CD4-positive, alpha-beta memory T cell (primary cell): ENCODE data around the gene APAF1. TPM values are rescaled to one million over a fixed set of nuclear protein-coding genes. Genes with fewer than 3 reads are reported as not detected.

Experiments
- CTCF ChIA-PET: fragments of 350-600 bp; sonication (Branson Sonifier 250); formaldehyde crosslinking; loops from one replicate; lab custom pipeline; 2021; ENCODE audit warnings: inconsistent platforms; ENCODE audit not compliant: partially characterized antibody; lab: Charles Lee
- POLR2A ChIA-PET: fragments of 350-600 bp; sonication (Branson Sonifier 250); formaldehyde crosslinking; loops from one replicate; lab custom pipeline; 2021; ENCODE audit not compliant: partially characterized antibody; lab: Charles Lee
- DNase-seq, 5 donors: peaks; one replicate each; pipeline versions ENCODE4 v3.0.0 to v3.0.0-alpha.2; 2020 to 2022; ENCODE audit warnings: mixed read lengths in 1 of 5
- H3K27ac ChIP-seq: one replicate; pipeline ENCODE4 v1.7.0; 2013; ENCODE audit warnings: low read depth, low read length
- H3K27me3 ChIP-seq: 2 replicates; pipeline ENCODE4 v1.7.0; 2013; ENCODE audit warnings: mild to moderate bottlenecking, low read length, moderate library complexity; ENCODE audit not compliant: insufficient read depth
- H3K36me3 ChIP-seq: 2 replicates; pipeline ENCODE4 v1.7.0; 2013; ENCODE audit warnings: mild to moderate bottlenecking, low read length, moderate library complexity; ENCODE audit not compliant: insufficient read depth
- H3K4me1 ChIP-seq: 2 replicates; pipeline ENCODE4 v1.7.0; 2013; ENCODE audit warnings: mild to moderate bottlenecking, low read length, moderate library complexity; ENCODE audit not compliant: insufficient read depth
- H3K4me3 ChIP-seq, 2 donors: one replicate each; pipeline ENCODE4 v1.7.0; 2013; ENCODE audit warnings: low read length in 2 of 2, mild to moderate bottlenecking in 1 of 2
- H3K9me3 ChIP-seq, 2 donors: one replicate each; pipeline ENCODE4 v1.7.0; 2013; ENCODE audit warnings: low read length in 2 of 2, control low read depth in 1 of 2; ENCODE audit not compliant: control insufficient read depth in 1 of 2
- H3K27ac Mint-ChIP-seq, 7 donors: one replicate each; pipeline ENCODE4 v1.8.0; 2020 to 2021; ENCODE audit warnings: mixed read lengths in 7 of 7, mild to moderate bottlenecking in 6 of 7, inconsistent platforms in 3 of 7, moderate library complexity in 3 of 7
- H3K27me3 Mint-ChIP-seq, 2 donors: one replicate each; pipeline ENCODE4 v1.8.0; 2020 to 2021; ENCODE audit warnings: mixed read lengths in 2 of 2
- H3K36me3 Mint-ChIP-seq, 2 donors: one replicate each; pipeline ENCODE4 v1.8.0; 2020 to 2021; ENCODE audit warnings: mixed read lengths in 2 of 2, inconsistent platforms in 1 of 2, mild to moderate bottlenecking in 1 of 2
- H3K4me1 Mint-ChIP-seq, 4 donors: one replicate each; pipeline ENCODE4 v1.8.0; 2020 to 2021; ENCODE audit warnings: mixed read lengths in 4 of 4, mild to moderate bottlenecking in 1 of 4
- H3K4me3 Mint-ChIP-seq, 8 donors: one replicate each; pipeline ENCODE4 v1.8.0; 2020 to 2021; ENCODE audit warnings: mixed read lengths in 8 of 8, mild to moderate bottlenecking in 7 of 8, moderate library complexity in 6 of 8, inconsistent platforms in 3 of 8
- H3K9me3 Mint-ChIP-seq, 8 donors: one replicate each; pipeline ENCODE4 v1.8.0; 2020 to 2021; ENCODE audit warnings: mixed read lengths in 8 of 8, mild to moderate bottlenecking in 5 of 8, inconsistent platforms in 3 of 8, moderate library complexity in 1 of 8
- intact Hi-C: fragments of 100-400 bp; cut with micrococcal nuclease; formaldehyde crosslinking; loops from one replicate; pipeline ENCODE4 v1.15.1; 2023
- polyA plus RNA-seq, 2 donors: library from polyadenylated mRNA; unstranded; fragments of 300-500 nt; fragmentation: Illumina TruSeq; gene quantifications; one replicate each; pipeline ENCODE4 v1.2.3, GENCODE V29; 2021
- total RNA-seq, 2 experiments: library from RNA; stranded (reverse); gene quantifications; one replicate each; pipeline ENCODE4 v1.2.3, GENCODE V29; 2021

The APAF1 gene
- total and polyA plus RNA-seq, 4 experiments from 2014 or later: 5.3 to 32.2 (median 20.1) TPM

DNA sequence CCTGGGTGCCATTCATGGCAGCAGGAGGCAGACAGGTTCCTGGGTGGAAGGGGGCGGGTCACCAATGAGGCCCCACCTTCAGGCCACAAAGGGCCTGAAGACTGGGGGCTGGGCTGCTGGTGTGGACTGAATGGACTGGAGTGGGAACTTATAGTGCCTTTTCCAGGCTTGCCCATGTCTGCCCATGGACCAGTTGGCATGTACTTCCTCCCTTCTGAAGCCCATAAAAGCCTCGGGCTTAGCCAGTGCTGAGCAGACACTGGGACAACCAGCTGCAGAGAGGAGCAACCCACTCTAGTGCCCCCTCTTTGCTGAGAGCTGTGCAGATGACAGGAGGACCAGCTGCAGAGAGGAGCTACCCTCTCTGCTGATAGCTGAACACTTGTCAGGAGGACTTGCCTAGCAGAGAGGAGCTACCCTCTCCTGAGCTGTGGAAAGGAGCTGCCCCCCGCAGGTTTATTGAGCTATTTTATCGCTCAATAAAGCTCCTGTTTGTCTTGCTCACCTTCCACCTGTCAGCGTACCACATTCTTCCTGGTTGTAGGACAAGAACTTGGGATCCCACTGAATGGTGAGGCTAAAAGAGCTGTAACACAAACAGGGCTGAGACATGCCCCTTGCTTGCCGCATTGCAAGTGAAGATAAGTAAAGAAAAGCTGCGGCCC lies 34.0 kb downstream of the APAF1 start:
- no peak overlapping the region for H3K4me3 Mint-ChIP-seq
- H3K27ac Mint-ChIP-seq: peak overlapping the region in 1 of 7 donors; percentile 29
- H3K36me3 Mint-ChIP-seq: peaks cover 43 to 58% of the 10 kb centered on the region in 2 donors
- Histone ChIP-seq H3K9me3 (no peaks in the 10 kb centered on the region), H3K36me3 (peaks cover 36% of the 10 kb centered on the region), H3K4me3 (no peak overlapping the region), H3K27me3 (no peaks in the 10 kb centered on the region), H3K27ac (no peak overlapping the region), H3K4me1 (no peaks in the 10 kb centered on the region)
- no peaks in the 10 kb centered on the region for H3K9me3 Mint-ChIP-seq
- H3K4me1 Mint-ChIP-seq: peaks cover 0 to 5% (median 0%) of the 10 kb centered on the region in 4 donors
- POLR2A ChIA-PET: no interaction called here
- no peak for DNase-seq
- H3K27me3 Mint-ChIP-seq: no peaks in the 10 kb centered on the region
- intact Hi-C loops: no loop called here
- CTCF ChIA-PET: interaction anchor here (1.3 kb wide), 1 partner anchor 28 kb away, joined by 3 read pairs; no protein-coding TSS in a partner anchor

DNA sequence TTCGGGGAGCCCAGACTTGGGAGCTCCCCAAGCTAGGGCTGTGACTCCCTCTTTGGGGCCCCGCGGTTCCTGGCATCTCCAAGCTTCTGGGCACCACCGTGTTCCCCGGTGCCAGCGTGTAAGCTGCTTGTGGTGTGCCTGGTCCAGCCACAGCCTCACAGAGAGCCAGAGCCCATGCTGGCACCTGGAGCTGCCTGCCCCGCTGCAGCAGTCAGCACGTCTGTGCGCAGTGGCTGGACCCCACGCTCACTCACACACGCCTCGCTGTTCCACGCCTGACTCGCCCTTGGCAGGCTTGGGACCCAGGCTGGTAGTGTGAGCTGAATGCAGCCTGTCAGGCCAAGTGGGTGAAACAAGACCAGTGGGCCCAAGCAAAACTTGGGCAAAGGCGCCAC lies 34.5 kb downstream of the APAF1 start:
- peaks cover 37% of the 10 kb centered on the region for H3K36me3 ChIP-seq
- H3K4me3 ChIP-seq: no peak overlapping the region
- no peak overlapping the region for H3K27ac Mint-ChIP-seq
- no peak overlapping the region for H3K27ac ChIP-seq
- H3K27me3 ChIP-seq: no peaks in the 10 kb centered on the region
- peaks cover 0 to 3% (median 0%) of the 10 kb centered on the region in 4 donors for H3K4me1 Mint-ChIP-seq
- peaks cover 42 to 56% of the 10 kb centered on the region in 2 donors for H3K36me3 Mint-ChIP-seq
- ChIA-PET POLR2A (no interaction called here), CTCF (interaction anchor here (1.3 kb wide), 1 partner anchor 29 kb away, joined by 3 read pairs; no protein-coding TSS in a partner anchor)
- no peaks in the 10 kb centered on the region for H3K9me3 ChIP-seq
- no peak overlapping the region for H3K4me3 Mint-ChIP-seq
- H3K9me3 Mint-ChIP-seq: no peaks in the 10 kb centered on the region
- intact Hi-C loops: no loop called here
- no peaks in the 10 kb centered on the region for H3K27me3 Mint-ChIP-seq
- no peaks in the 10 kb centered on the region for H3K4me1 ChIP-seq
- DNase-seq: no peak

DNA sequence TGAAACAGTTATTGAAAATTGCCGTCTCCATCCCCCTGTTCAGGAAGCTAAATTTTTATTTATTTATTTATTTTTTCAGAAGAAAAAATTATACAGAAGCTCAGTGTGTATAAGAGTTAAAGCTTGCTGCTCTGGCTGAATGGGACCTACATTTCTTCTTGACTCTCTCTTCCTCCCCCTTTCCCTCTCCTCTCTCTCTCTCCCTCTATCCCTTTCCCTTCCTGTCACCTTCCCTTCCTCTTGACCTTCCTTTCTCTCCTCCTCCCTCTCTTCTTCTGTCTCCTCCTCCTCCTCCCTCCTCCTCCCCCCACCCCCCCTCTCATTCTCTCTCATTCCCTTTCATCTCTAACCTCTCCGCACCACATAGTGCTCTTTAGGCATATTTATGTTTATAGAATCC lies 39.1 kb downstream of the APAF1 start:
- Mint-ChIP-seq H3K27ac (no peak overlapping the region), H3K9me3 (no peaks in the 10 kb centered on the region), H3K27me3 (no peaks in the 10 kb centered on the region), H3K4me3 (no peak overlapping the region), H3K36me3 (peaks cover 51 to 63% of the 10 kb centered on the region in 2 donors), H3K4me1 (peaks cover 0 to 3% (median 0%) of the 10 kb centered on the region in 4 donors)
- intact Hi-C loops: no loop called here
- ChIA-PET CTCF (interaction anchor here (1.0 kb wide), 1 partner anchor 46 kb away, joined by 3 read pairs; no protein-coding TSS in a partner anchor), POLR2A (no interaction called here)
- Histone ChIP-seq H3K4me3 (no peak overlapping the region), H3K4me1 (no peaks in the 10 kb centered on the region), H3K36me3 (peaks cover 57% of the 10 kb centered on the region), H3K9me3 (no peaks in the 10 kb centered on the region), H3K27me3 (no peaks in the 10 kb centered on the region), H3K27ac (no peak overlapping the region)
- no peak for DNase-seq

DNA sequence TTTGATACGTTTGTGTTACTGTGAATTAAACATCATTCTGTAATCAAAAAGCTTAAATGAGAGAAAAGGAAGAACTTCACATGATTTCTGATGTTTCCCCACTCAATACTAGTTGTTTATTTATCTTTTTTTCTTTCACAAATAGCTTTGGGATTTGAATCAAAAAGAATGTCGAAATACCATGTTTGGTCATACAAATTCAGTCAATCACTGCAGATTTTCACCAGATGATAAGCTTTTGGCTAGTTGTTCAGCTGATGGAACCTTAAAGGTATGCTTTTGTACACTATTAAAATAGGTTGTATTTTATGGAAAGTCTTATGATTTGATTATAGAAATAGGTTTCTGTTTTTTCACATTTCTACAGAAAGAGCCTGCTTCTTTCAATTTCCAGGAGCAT lies 41.5 kb downstream of the APAF1 start:
- DNase-seq: no peak
- no peaks in the 10 kb centered on the region for H3K4me1 ChIP-seq
- H3K36me3 ChIP-seq: peaks cover 51% of the 10 kb centered on the region
- no peak overlapping the region for H3K4me3 Mint-ChIP-seq
- H3K36me3 Mint-ChIP-seq: peaks cover 66% of the 10 kb centered on the region in 2 donors
- intact Hi-C loops: no loop called here
- no peak overlapping the region for H3K27ac Mint-ChIP-seq
- H3K9me3 ChIP-seq: no peaks in the 10 kb centered on the region
- peaks cover 0 to 11% (median 5%) of the 10 kb centered on the region in 4 donors for H3K4me1 Mint-ChIP-seq
- no peaks in the 10 kb centered on the region for H3K9me3 Mint-ChIP-seq
- H3K4me3 ChIP-seq: no peak overlapping the region
- no peaks in the 10 kb centered on the region for H3K27me3 ChIP-seq
- ChIA-PET POLR2A (no interaction called here), CTCF (interaction anchor here (0.6 kb wide), 1 partner anchor 310 kb away, joined by 3 read pairs; no protein-coding TSS in a partner anchor)
- H3K27ac ChIP-seq: no peak overlapping the region
- H3K27me3 Mint-ChIP-seq: no peaks in the 10 kb centered on the region

DNA sequence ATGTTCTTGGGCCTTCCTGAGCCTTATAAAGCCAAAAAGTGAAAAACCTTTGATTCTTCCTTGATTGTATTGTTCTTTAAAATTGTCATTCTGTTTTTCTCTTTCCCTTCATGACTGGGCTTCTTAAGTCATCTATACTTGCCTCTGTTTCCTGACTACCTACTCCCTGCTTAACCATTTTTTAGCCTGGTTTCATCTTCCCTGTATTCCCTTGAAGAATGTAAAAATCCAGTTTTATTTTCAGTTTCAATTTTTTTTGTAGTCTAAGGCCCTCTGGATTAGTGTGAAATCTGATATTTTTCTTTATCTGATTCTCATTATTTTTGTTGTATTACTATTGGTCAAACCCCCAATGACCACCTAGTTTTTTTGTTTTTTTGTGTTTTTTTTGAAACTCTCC lies 46.3 kb downstream of the APAF1 start:
- H3K36me3 ChIP-seq: peaks cover 39% of the 10 kb centered on the region
- no peaks in the 10 kb centered on the region for H3K4me1 ChIP-seq
- CTCF ChIA-PET: no interaction called here
- peaks cover 0 to 2% (median 0%) of the 10 kb centered on the region in 8 donors for H3K9me3 Mint-ChIP-seq
- DNase-seq: no peak
- no peak overlapping the region for H3K4me3 Mint-ChIP-seq
- H3K4me1 Mint-ChIP-seq: peaks cover 13 to 31% (median 19%) of the 10 kb centered on the region in 4 donors
- no peaks in the 10 kb centered on the region for H3K27me3 Mint-ChIP-seq
- intact Hi-C loops: no loop called here
- no peak overlapping the region for H3K27ac ChIP-seq
- no peak overlapping the region for H3K4me3 ChIP-seq
- POLR2A ChIA-PET: no interaction called here
- peak overlapping the region in 4 of 7 donors; percentile 5 to 72 (median 51) for H3K27ac Mint-ChIP-seq
- peaks cover 64 to 69% of the 10 kb centered on the region in 2 donors for H3K36me3 Mint-ChIP-seq
- no peaks in the 10 kb centered on the region for H3K9me3 ChIP-seq
- H3K27me3 ChIP-seq: no peaks in the 10 kb centered on the region

DNA sequence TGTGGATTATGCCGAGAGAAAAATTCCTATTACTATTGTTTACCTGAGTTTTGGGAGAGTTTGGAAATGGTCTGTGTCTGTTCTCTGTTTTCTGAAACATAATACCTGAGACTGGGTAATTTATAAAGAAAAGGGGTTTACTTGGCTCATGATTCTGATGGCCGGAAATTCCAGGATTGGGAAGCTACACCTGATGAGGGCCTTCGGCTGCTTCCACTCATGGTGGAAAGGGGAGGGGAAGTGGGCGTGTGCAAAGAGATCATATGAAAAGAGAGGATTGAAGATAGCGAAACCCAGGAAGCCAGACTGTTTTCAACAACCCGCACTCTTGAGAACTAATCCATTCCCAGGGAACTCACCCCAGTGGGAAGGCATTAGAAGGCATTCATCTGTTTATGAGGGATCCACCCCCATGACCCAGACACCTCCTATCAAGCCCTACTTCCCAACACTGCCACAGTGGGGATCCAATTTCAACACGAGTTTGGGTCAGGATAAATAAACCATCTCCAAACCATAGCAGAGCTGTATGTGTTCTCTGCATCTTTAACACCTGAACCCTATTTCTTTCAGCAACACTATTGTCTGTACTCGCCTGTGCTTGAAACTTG lies 51.1 kb downstream of the APAF1 start:
- peaks cover 0 to 2% (median 0%) of the 10 kb centered on the region in 8 donors for H3K9me3 Mint-ChIP-seq
- POLR2A ChIA-PET: no interaction called here
- H3K36me3 ChIP-seq: peaks cover 24% of the 10 kb centered on the region
- intact Hi-C loops: no loop called here
- H3K36me3 Mint-ChIP-seq: peaks cover 64 to 75% of the 10 kb centered on the region in 2 donors
- H3K4me1 ChIP-seq: no peaks in the 10 kb centered on the region
- peaks cover 18 to 35% (median 25%) of the 10 kb centered on the region in 4 donors for H3K4me1 Mint-ChIP-seq
- H3K27me3 Mint-ChIP-seq: no peaks in the 10 kb centered on the region
- H3K27ac ChIP-seq: no peak overlapping the region
- no peak for DNase-seq
- CTCF ChIA-PET: no interaction called here
- peak overlapping the region in 5 of 7 donors; percentile 6 to 43 (median 29) for H3K27ac Mint-ChIP-seq
- H3K9me3 ChIP-seq: no peaks in the 10 kb centered on the region
- no peak overlapping the region for H3K4me3 ChIP-seq
- H3K4me3 Mint-ChIP-seq: no peak overlapping the region
- no peaks in the 10 kb centered on the region for H3K27me3 ChIP-seq

DNA sequence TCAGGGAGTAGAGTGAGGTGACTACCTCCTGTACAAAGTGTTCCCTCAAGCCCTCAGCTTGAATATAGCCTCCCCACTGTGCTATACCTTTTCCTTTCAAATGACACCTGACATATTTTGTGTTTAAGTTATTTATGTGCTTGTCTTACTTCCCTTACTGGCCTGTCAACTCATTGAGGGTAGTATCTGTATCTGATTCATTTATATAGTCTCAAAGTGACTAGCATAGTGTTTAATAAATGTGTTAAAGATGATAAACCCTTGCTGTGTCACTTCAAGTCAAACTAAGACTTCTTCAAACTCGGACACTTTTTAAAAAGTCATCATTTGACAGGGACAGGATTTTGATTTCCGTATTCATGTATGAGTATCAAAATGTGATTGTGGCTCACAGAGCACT lies 52.1 kb downstream of the APAF1 start:
- no peak overlapping the region for H3K27ac ChIP-seq
- peaks cover 14 to 28% (median 23%) of the 10 kb centered on the region in 4 donors for H3K4me1 Mint-ChIP-seq
- no peaks in the 10 kb centered on the region for H3K27me3 ChIP-seq
- no peaks in the 10 kb centered on the region for H3K9me3 ChIP-seq
- intact Hi-C loops: no loop called here
- ChIA-PET POLR2A (no interaction called here), CTCF (no interaction called here)
- no peaks in the 10 kb centered on the region for H3K4me1 ChIP-seq
- no peak for DNase-seq
- H3K4me3 Mint-ChIP-seq: no peak overlapping the region
- peaks cover 0 to 2% (median 0%) of the 10 kb centered on the region in 8 donors for H3K9me3 Mint-ChIP-seq
- peaks cover 25% of the 10 kb centered on the region for H3K36me3 ChIP-seq
- H3K36me3 Mint-ChIP-seq: peaks cover 64 to 73% of the 10 kb centered on the region in 2 donors
- no peak overlapping the region for H3K4me3 ChIP-seq
- no peaks in the 10 kb centered on the region for H3K27me3 Mint-ChIP-seq
- H3K27ac Mint-ChIP-seq: peak overlapping the region in 4 of 7 donors; percentile 10 to 81 (median 19)
